MM.1S (cell line): ENCODE results near the gene FBLN1.

Experiments used
- DNase-seq: peaks from one replicate; pipeline ENCODE4 v3.0.0-alpha.2; 2015
- H2AFZ ChIP-seq: fragments of 300-600 bp; sonication (generic); 2 replicates; pipeline ENCODE4 v1.6.0; 2016; ENCODE audit warnings: antibody characterized with exemption, low read length
- H3F3A ChIP-seq: fragments of 300-600 bp; sonication (generic); 2 replicates; pipeline ENCODE4 v1.6.1; 2016; ENCODE audit warnings: mild to moderate bottlenecking, antibody characterized with exemption, low read length, moderate library complexity, mixed read lengths; ENCODE audit not compliant: insufficient read depth
- H3K27ac ChIP-seq: fragments of 300-600 bp; sonication (generic); 2 replicates; pipeline ENCODE4 v1.5.1; 2016; ENCODE audit warnings: mild to moderate bottlenecking, low read length
- H3K27me3 ChIP-seq: fragments of 300-600 bp; sonication (generic); replicated peaks from 2 replicates; pipeline ENCODE4 v1.6.0; 2016; ENCODE audit warnings: low read length; ENCODE audit not compliant: insufficient read depth
- H3K36me3 ChIP-seq: fragments of 300-600 bp; sonication (generic); replicated peaks from 2 replicates; pipeline ENCODE4 v1.6.1; 2016; ENCODE audit warnings: mild to moderate bottlenecking, low read length, mixed read lengths; ENCODE audit not compliant: insufficient read depth
- H3K4me1 ChIP-seq: fragments of 300-600 bp; sonication (generic); 2 replicates; pipeline ENCODE4 v1.6.1; 2016; ENCODE audit warnings: low read length, mixed read lengths
- H3K4me2 ChIP-seq: fragments of 300-600 bp; sonication (generic); 2 replicates; pipeline ENCODE4 v1.6.0; 2016; ENCODE audit warnings: low read depth, low read length
- H3K4me3 ChIP-seq: fragments of 300-600 bp; sonication (generic); 2 replicates; pipeline ENCODE4 v1.5.1; 2016; ENCODE audit warnings: low read length, mixed read lengths
- H3K79me2 ChIP-seq: fragments of 300-600 bp; sonication (generic); 2 replicates; pipeline ENCODE4 v1.6.1; 2016; ENCODE audit warnings: mixed run types, low read length, mixed read lengths
- H3K9ac ChIP-seq: fragments of 300-600 bp; sonication (generic); 2 replicates; pipeline ENCODE4 v1.6.1; 2016; ENCODE audit warnings: low read length, mixed read lengths
- H3K9me2 ChIP-seq: fragments of 300-600 bp; sonication (generic); replicated peaks from 2 replicates; pipeline ENCODE4 v1.6.1; 2016; ENCODE audit warnings: mild to moderate bottlenecking, low read length, mixed read lengths; ENCODE audit not compliant: insufficient read depth
- H3K9me3 ChIP-seq: fragments of 300-600 bp; sonication (generic); replicated peaks from 2 replicates; pipeline ENCODE4 v1.6.1; 2016; ENCODE audit warnings: mild to moderate bottlenecking, low read length, mixed read lengths; ENCODE audit not compliant: insufficient read depth
- H4K20me1 ChIP-seq: fragments of 300-600 bp; sonication (generic); 2 replicates; pipeline ENCODE4 v1.6.1; 2016; ENCODE audit warnings: mild to moderate bottlenecking, low read length, moderate library complexity, mixed read lengths; ENCODE audit not compliant: insufficient read depth
- EZH2 ChIP-seq: fragments of 300-600 bp; sonication (generic); optimal IDR thresholded peaks from 2 replicates; pipeline ENCODE3; 2017; ENCODE audit warnings: low read depth, mild to moderate bottlenecking, antibody characterized with exemption, low read length, mixed read lengths
- EZH2phosphoT487 ChIP-seq: fragments of 300-600 bp; sonication (generic); IDR thresholded peaks from 2 replicates; pipeline ENCODE4 v1.6.1; 2018; ENCODE audit warnings: antibody characterized with exemption, low read length
- TF ChIP-seq, protein P1 (sequence below): fragments of 300-600 bp; sonication (generic); IDR thresholded peaks from 2 replicates; pipeline ENCODE4 v1.5.1; 2016; ENCODE audit warnings: antibody characterized with exemption, low read length, mixed read lengths

FBLN1 gene

DNA sequence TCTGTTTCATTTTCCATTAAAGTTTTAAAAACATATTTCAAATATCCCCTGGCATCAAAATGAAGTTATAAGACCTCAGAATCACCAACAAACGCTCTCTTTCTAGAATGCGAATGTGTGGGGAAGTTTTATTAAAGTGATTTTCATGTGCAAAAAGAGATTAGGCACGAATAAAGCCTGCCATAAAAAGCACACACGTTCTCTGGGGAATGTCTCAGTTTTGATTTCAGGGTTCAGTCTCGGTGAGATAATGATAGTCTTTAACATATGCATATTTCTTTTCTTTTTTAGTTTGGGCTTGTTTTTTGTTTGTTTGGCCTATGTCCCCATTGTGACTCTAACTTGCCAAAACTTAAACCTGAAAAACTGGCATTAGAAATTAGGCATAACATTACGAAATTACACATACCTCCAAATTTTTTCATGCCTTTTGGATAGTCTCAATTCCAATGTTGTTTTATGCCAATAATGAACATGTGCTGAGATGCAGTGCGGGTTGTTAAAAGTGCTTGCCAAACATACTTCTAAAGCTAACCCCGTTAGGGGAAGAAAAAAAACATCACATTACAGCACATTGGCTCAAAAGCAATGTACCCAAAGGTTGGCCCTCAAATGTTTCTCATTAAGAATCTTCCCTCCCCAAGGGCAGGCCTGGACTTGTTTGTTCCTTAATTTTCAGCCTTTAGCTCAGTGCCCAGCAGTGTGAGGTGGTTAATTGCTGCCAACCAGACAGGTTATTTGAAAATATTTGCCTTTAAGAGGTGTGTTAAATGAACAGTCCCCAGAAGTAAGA lies 33.2 kb upstream of the FBLN1 start:
- no peaks in the 10 kb centered on the region for H3F3A ChIP-seq
- no peak overlapping the region for H3K27ac ChIP-seq
- H3K36me3 ChIP-seq: no peaks in the 10 kb centered on the region
- no peak for DNase-seq
- H3K4me3 ChIP-seq: no peak overlapping the region
- no peak overlapping the region for H3K9ac ChIP-seq
- H3K4me1 ChIP-seq: no peaks in the 10 kb centered on the region
- peaks cover 49% of the 10 kb centered on the region for H3K27me3 ChIP-seq
- H3K9me2 ChIP-seq: no peaks in the 10 kb centered on the region
- H3K4me2 ChIP-seq: no peak overlapping the region
- H3K9me3 ChIP-seq: no peaks in the 10 kb centered on the region
- no peak overlapping the region for H2AFZ ChIP-seq
- H4K20me1 ChIP-seq: no peaks in the 10 kb centered on the region
- H3K79me2 ChIP-seq: no peaks in the 10 kb centered on the region
- TF ChIP-seq EZH2phosphoT487 (no peak), EZH2 (no peak)
- TF ChIP-seq, protein P1, sequence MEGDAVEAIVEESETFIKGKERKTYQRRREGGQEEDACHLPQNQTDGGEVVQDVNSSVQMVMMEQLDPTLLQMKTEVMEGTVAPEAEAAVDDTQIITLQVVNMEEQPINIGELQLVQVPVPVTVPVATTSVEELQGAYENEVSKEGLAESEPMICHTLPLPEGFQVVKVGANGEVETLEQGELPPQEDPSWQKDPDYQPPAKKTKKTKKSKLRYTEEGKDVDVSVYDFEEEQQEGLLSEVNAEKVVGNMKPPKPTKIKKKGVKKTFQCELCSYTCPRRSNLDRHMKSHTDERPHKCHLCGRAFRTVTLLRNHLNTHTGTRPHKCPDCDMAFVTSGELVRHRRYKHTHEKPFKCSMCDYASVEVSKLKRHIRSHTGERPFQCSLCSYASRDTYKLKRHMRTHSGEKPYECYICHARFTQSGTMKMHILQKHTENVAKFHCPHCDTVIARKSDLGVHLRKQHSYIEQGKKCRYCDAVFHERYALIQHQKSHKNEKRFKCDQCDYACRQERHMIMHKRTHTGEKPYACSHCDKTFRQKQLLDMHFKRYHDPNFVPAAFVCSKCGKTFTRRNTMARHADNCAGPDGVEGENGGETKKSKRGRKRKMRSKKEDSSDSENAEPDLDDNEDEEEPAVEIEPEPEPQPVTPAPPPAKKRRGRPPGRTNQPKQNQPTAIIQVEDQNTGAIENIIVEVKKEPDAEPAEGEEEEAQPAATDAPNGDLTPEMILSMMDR: no peak

DNA sequence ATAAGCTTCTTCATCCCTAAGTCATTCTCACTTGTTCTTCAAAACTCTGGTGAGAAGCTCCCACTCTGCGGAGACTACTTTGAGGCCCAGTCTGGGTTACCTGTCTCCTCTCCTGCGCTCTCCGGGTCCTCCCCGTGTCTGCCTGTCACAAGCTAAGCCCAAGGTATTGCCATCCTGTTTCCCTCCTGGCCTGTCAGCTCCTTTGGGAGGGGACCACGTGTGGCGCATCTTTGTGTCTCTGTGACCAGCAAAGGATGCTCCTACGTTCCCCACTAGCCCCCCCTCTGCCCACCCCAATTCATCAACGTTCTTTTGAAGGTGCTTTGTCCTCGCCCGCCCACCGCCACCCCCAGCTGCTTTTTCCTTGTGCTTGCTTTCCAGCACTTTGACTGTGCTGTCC lies 31.8 kb upstream of the FBLN1 start:
- Histone ChIP-seq H3K36me3 (no peaks in the 10 kb centered on the region), H3K27me3 (peaks cover 60% of the 10 kb centered on the region), H3K27ac (no peak overlapping the region), H3K4me2 (no peak overlapping the region), H3K4me3 (no peak overlapping the region), H2AFZ (no peak overlapping the region), H4K20me1 (no peaks in the 10 kb centered on the region), H3K9me2 (no peaks in the 10 kb centered on the region), H3K9me3 (no peaks in the 10 kb centered on the region), H3K79me2 (no peaks in the 10 kb centered on the region), H3K9ac (no peak overlapping the region), H3F3A (no peaks in the 10 kb centered on the region), H3K4me1 (no peaks in the 10 kb centered on the region)
- no peak for TF ChIP-seq EZH2phosphoT487
- TF ChIP-seq EZH2: no peak
- TF ChIP-seq, protein P1: no peak
- DNase-seq: no peak

DNA sequence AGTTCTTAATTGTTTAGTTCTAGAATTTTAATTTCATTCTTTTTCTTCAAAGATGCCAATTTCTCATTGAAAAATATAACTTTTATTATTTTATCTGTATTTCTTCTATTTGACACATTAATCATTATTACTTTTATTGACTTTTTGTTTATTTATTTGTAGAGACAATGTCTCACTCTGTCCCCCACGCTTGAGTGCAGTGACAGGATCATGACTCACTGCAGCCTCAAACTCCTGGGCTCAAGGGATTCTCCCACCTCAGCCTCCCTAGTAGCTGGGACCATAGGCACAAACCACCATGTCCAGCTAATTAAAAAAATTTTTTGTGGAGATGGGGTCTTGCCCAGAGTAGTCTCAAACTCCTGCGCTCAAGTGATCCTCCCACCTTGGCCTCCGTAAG lies 30.3 kb upstream of the FBLN1 start:
- no peaks in the 10 kb centered on the region for H3K9me3 ChIP-seq
- H4K20me1 ChIP-seq: no peaks in the 10 kb centered on the region
- no peak overlapping the region for H3K4me2 ChIP-seq
- no peak for DNase-seq
- H3K9me2 ChIP-seq: no peaks in the 10 kb centered on the region
- H3K4me3 ChIP-seq: no peak overlapping the region
- H3K27ac ChIP-seq: no peak overlapping the region
- no peaks in the 10 kb centered on the region for H3K36me3 ChIP-seq
- no peak for TF ChIP-seq EZH2
- no peak for TF ChIP-seq EZH2phosphoT487
- TF ChIP-seq, protein P1: no peak
- H2AFZ ChIP-seq: no peak overlapping the region
- no peaks in the 10 kb centered on the region for H3K79me2 ChIP-seq
- peaks cover 75% of the 10 kb centered on the region for H3K27me3 ChIP-seq
- H3K9ac ChIP-seq: no peak overlapping the region
- no peaks in the 10 kb centered on the region for H3K4me1 ChIP-seq
- H3F3A ChIP-seq: no peaks in the 10 kb centered on the region
